ENCODE results near the gene AMIGO2. TPM values are rescaled to one million over a fixed set of nuclear protein-coding genes. Genes with fewer than 3 reads are reported as not detected.
A peak's percentile ranks its signal among the peaks of the same experiment; 100 is the strongest.

The AMIGO2 gene
- total RNA-seq, 4 donors from 2014 or later, result 4.7 to 34.1 (median 30.1) TPM

GRCh38 chr12:47074757-47075156, 5.0 kb downstream of the AMIGO2 start:
- Histone ChIP-seq H3K36me3 (no peaks in the 10 kb centered on the region), H3K27me3 (no peaks in the 10 kb centered on the region), H3K27ac (no peak overlapping the region), H3K9me3 (no peaks in the 10 kb centered on the region), H3K4me3 (no peak overlapping the region), H3K4me1 (peaks cover 0 to 7% of the 10 kb centered on the region in 2 donors)
- no peak for DNase-seq
- intact Hi-C loops (cut with DNase I; ENCODE audit: low total_unique reads), result no loop called here
- TF ChIP-seq, protein P1, sequence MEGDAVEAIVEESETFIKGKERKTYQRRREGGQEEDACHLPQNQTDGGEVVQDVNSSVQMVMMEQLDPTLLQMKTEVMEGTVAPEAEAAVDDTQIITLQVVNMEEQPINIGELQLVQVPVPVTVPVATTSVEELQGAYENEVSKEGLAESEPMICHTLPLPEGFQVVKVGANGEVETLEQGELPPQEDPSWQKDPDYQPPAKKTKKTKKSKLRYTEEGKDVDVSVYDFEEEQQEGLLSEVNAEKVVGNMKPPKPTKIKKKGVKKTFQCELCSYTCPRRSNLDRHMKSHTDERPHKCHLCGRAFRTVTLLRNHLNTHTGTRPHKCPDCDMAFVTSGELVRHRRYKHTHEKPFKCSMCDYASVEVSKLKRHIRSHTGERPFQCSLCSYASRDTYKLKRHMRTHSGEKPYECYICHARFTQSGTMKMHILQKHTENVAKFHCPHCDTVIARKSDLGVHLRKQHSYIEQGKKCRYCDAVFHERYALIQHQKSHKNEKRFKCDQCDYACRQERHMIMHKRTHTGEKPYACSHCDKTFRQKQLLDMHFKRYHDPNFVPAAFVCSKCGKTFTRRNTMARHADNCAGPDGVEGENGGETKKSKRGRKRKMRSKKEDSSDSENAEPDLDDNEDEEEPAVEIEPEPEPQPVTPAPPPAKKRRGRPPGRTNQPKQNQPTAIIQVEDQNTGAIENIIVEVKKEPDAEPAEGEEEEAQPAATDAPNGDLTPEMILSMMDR (IDR thresholded peaks at IDR 0.05), result no peak
- TF ChIP-seq POLR2A (IDR thresholded peaks at IDR 0.05), result no peak

DNA sequence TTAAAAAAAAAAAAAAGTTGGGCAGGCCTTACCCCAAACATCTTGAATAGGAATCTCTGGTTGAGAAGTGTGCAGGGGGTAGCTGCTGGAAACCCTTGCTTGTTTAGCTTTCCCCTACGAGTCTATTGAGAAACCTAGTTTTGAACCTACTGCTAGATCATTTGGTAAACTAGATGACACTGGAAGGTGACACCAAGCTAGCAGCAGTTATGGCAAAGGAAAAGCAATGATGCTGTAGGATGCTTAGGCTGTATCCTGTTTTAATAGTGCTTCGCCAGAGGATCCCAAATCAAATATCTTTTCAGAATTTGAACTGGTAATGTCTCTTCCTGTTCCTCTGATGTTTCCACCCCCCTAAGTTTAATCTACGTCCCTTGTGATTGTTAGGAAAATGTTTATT, 5.8 kb downstream of the AMIGO2 start:
- no peak for DNase-seq
- intact Hi-C loops (cut with DNase I; ENCODE audit: low total_unique reads), result no loop called here

DNA sequence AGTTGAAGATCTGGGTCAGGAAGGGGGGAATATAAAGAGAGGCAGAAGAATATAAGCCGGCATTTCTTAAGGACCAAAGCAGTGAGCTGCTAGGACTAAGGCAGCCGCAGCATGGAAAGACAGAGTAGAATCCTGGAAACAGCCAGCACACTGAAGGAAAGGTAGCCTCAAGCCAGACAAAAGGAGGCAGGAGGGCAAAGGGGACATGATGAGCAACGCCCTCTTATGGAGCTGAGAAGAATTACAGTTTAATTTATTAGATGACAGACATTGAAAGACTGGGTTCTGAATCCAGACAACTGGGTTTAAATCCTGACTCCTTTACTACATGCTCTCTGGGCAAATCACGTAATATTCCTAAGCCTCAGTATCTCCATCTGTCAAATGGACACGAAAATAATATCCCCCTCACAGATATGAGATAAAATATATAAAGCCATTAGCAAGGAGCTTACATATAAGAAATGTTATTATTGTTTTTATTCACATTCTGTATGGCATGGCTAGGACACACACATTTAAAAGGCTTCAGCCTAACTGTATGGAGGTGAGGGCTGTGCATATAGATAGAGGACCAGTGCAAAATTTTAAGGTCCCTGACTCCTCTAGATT, 8.4 kb downstream of the AMIGO2 start:
- Histone ChIP-seq H3K4me3 (no peak overlapping the region), H3K4me1 (peaks cover 0 to under 1% of the 10 kb centered on the region in 2 donors), H3K27ac (no peak overlapping the region), H3K27me3 (no peaks in the 10 kb centered on the region), H3K9me3 (no peaks in the 10 kb centered on the region), H3K36me3 (no peaks in the 10 kb centered on the region)
- TF ChIP-seq, protein P1 (IDR thresholded peaks at IDR 0.05), result peak in 1 of 4 experiments; percentile 13
- TF ChIP-seq POLR2A (IDR thresholded peaks at IDR 0.05), result no peak
- DNase-seq, result no peak
- intact Hi-C loops (cut with DNase I; ENCODE audit: low total_unique reads), result no loop called here

More for the DNA sequence above, 5.8 kb downstream of the AMIGO2 start:
- no peak overlapping the region for H3K27ac ChIP-seq
- no peaks in the 10 kb centered on the region for H3K9me3 ChIP-seq
- TF ChIP-seq, protein P1 (IDR thresholded peaks at IDR 0.05), result no peak
- no peak for TF ChIP-seq POLR2A (IDR thresholded peaks at IDR 0.05)
- peaks cover 0 to 7% of the 10 kb centered on the region in 2 donors for H3K4me1 ChIP-seq
- no peaks in the 10 kb centered on the region for H3K36me3 ChIP-seq
- no peaks in the 10 kb centered on the region for H3K27me3 ChIP-seq
- H3K4me3 ChIP-seq, result no peak overlapping the region

GRCh38 chr12:47070310-47070709, 9.4 kb downstream of the AMIGO2 start:
- H3K27ac ChIP-seq, result peak overlapping the region in 1 of 2 donors; percentile 7

GRCh38 chr12:47068539-47068938, 11.2 kb downstream of the AMIGO2 start:
- H3K9me3 ChIP-seq, result no peaks in the 10 kb centered on the region
- peak overlapping the region; percentile 46 to 47 for H3K27ac ChIP-seq
- intact Hi-C loops (cut with DNase I; ENCODE audit: low total_unique reads), result no loop called here
- H3K27me3 ChIP-seq, result no peaks in the 10 kb centered on the region
- H3K36me3 ChIP-seq, result no peaks in the 10 kb centered on the region
- TF ChIP-seq, protein P1 (IDR thresholded peaks at IDR 0.05), result no peak
- no peak for TF ChIP-seq POLR2A (IDR thresholded peaks at IDR 0.05)
- H3K4me3 ChIP-seq, result no peak overlapping the region
- H3K4me1 ChIP-seq, result peaks cover 0 to 6% of the 10 kb centered on the region in 2 donors
- no peak for DNase-seq

More at GRCh38 chr12:47070310-47070709, 9.4 kb downstream of the AMIGO2 start:
- TF ChIP-seq POLR2A (IDR thresholded peaks at IDR 0.05), result no peak
- TF ChIP-seq, protein P1 (IDR thresholded peaks at IDR 0.05), result no peak
- H3K9me3 ChIP-seq, result no peaks in the 10 kb centered on the region
- H3K4me1 ChIP-seq, result peaks cover 0 to 6% of the 10 kb centered on the region in 2 donors
- H3K27me3 ChIP-seq, result no peaks in the 10 kb centered on the region
- H3K4me3 ChIP-seq, result no peak overlapping the region
- DNase-seq, result no peak
- intact Hi-C loops (cut with DNase I; ENCODE audit: low total_unique reads), result no loop called here
- no peaks in the 10 kb centered on the region for H3K36me3 ChIP-seq
